ENCODE results near the gene GARIN5B.

Gene GARIN5B

DNA sequence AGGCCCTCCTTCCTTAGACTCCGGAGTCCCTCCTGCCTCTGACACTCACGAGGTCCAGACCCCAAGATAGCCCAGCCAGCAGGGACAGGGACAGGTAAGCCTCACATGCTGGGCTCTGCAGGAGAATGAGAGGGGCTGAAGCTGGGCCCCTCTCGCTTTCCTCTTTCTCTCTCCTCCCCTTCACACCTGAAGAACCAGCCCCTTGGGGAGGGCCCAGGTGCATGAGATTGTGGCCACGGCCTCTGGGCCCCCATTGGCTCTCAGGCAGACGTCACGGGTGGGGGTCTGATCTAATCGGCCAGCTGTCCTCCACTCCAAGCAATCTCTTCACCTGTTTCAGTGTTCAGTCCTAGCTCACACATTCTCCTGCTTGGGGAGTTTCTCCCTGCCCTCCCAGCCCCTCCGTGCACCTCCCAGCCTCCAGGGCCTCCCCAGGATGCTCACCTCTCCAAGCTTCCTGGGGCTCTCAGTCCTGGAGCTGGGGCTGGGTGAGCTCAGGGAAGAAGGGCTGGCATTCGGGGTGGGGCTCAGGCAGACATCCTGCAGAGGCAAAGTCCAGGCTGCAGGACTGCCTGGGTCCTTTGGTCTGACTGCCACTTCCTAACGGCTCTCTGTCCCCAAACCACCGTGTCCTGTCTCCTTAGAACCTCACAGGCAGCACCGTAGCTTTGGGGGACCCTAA lies 40.7 kb downstream of the GARIN5B start:
- DNase-seq (ENCODE audit: low spot score) = no peak

DNA sequence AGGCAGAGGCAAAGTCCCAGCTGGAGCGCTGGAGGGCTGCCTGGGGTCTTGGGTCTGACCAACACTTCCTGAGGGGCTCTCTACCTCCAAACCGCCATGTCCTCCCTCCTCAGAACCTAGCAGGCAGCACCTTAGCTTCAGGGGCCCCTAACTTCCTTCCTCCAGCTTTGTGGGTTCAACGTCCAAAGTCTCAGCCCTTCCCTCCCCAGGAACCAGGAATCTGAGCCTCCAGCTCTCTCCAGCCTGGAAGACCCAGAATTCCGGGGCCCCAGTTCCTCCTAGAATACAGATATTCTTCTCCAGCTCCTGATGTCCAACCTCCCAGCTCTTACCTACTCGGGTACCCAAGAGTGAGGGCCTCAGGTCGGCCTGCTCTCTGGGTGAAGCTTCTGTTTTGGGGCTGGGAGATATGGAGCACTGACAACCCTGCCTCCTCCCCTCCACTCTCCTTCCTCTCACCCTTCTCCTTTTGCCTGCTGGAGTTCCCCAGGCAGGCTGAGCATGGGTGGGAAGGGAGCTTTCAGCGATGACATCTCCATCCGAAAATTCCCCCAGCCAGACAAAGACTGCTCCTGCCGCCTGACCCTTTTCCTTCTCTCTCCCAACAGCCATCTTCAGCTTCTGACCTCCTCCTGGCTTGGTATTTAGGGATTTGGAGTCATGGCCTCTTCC lies 41.5 kb downstream of the GARIN5B start:
- DNase-seq (ENCODE audit: low spot score) = no peak

DNA sequence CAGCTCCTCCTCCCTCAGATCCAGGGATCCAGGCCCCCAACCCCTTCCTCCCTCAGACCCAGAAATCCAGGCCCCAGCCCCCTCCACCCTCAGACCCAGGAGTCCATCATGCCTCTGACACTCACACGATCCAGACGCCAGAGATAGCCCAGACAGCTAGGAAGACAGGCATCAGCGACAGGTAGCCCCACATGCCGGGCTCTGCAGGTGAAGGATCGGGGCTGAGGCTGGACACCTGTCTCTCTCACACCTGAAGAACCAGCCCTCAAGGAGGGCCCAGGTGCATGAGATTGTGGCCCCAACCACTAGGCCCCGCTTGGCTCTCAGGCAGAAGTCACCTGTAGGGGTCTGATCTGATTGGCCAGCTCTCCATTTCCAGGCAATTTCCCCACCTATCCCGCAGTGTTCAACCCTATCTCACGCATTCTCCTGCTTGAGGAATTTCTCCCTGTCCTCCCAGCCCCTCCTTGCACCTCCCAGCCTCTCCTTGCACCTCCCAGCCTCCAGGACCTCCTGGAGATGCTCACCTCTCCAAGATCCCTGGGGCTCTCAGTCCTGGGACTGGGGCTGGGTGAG lies 42.1 kb downstream of the GARIN5B start:
- no peak for DNase-seq (ENCODE audit: low spot score)

DNA sequence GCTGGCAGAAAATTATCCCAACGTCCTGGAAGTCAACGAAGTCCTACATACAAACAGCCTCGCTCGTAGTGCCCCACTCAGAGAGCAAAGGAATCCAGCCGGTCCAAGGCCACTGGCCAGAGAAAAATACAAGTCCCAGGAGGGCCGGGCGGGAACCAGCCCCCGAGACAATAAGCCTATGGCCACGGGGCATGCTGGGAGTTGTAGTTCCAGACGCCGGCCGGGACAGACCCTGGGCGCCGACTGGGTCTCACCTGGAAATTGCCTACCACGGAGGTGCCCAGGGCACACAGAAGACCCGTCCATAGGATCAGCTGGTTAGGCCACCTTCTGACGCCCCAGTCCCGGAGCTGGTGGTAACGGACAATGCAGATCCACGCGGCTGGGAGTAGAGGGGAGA lies 43.3 kb downstream of the GARIN5B start:
- no peak for DNase-seq (ENCODE audit: low spot score)

DNA sequence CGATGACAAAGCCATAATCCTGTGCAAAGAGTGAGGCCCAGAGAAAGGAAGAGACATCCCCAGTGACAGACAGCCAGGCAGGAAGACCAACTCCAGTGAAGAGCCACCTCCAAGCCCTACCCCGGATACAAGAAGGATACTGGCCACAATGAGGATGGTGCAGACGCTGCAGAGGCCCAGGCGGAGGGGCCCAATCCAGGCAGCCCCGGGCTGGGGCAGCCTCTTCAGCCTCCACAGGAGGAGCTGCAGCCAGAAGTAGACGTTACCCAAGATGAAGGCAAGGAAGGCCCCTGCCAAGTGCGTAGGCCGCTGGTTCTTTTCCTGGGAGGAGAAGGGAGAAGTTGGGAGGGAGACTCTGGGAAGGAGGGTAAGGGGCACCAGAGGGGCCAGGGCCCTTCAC lies 46.4 kb downstream of the GARIN5B start:
- DNase-seq (ENCODE audit: low spot score) = no peak

DNA sequence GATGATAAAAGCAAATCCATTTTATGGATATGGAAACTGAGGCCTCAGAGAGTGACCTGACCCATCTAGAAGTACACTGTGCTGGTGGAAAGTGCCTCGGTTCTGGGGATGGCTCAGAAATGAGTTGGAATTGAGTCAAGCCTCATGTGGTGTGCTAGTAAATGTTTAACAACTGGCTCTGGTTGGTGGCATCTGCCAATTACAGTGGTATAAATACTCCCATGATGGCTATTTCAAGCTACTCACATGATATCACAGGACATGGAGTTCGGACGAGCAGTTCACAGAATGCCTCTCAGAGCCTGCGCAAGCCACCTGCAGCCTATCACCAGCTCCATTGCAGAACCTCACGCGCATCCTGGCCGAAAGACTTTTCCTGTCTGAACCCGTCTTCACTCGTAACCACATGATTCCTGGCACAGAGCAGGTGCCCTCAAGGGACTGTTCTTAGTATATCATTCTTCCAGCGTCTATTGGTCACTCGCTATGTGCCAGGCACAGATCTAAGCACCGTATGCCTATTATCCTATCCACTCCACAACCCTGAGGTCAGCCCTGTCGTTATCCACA lies 47.0 kb downstream of the GARIN5B start:
- no peak for DNase-seq (ENCODE audit: low spot score)

DNA sequence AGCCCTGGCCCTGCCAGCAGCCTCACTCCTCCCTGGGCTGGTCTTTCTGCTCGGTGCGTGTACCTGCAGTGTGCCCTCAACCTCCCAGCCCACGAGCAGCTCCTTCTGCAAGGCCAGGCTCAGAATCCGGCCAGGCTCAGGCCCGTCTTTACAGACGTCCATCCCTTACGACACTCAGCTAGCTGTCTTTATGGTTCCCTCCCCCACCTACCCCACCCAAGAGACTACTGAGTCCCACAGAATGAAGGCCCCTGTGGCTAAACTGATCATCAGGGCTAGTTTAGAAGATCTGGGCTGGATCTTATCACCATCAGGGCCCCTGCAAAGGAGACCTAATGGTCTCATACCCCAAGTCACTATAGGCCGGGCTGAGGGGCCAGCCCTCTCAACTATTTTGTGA lies 48.7 kb downstream of the GARIN5B start:
- DNase-seq (ENCODE audit: low spot score) = no peak

DNA sequence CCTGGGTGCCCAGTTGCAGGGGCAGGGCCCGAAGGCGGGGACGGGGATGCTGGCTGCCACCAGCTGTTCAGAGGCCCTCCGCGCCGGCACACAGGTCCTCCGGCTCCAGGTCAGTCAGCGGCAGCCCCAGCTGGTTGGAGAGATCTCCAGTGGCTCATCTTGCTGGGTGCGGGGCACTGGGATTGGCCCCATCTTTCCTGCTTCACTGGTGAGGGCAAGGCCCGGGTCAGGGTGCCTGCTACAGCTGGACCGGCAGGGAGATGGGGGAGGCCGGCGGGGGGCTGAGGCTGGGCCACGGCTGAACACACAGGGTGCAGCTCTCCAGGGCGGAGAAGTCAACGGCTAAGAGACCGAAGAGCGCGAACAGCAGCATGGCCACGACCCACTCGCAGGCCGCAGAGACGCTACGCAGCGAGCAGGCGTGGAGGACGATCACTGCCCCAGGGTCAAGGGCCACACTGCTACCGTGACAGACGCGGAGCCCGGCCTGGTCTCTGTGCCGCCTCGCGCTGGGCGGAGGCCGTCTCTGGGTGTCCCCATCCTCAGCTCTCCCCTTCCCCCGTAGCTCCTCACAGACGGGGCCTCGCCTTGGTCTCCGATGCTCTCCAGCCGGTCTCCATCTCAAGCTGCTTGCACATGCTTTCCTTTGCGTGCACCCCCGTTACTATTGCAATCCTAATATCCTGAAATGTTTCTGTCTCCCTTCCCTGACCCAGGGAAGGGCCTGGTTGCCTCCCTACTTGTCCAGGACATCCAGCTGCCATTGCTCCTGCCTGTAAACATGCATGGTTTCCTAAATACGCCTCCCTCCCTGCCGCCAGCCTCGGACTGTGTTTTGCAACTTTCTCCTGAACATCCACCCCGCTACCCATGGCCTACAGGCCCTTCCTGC lies 50.2 kb downstream of the GARIN5B start:
- no peak for DNase-seq (ENCODE audit: low spot score)

DNA sequence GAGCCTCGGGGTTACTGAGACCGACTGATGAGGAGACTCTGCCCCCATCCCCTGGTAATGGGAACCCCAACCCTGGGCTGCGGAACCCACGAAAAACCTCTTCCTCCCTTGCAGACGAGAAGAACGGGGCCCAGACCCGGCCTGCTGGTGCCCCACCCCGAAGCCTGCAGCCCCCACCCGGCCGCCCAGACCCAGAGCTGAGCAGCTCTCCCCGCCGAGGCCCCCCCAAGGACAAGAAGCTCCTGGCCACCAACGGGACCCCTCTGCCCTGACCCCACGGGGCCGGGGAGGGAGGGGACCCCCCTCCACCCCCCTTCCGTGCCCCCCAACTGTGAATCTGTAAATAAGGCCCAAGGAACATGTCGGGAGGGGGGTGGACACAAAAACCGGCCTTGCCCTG lies 51.3 kb downstream of the GARIN5B start:
- no peak for DNase-seq (ENCODE audit: low spot score)

DNA sequence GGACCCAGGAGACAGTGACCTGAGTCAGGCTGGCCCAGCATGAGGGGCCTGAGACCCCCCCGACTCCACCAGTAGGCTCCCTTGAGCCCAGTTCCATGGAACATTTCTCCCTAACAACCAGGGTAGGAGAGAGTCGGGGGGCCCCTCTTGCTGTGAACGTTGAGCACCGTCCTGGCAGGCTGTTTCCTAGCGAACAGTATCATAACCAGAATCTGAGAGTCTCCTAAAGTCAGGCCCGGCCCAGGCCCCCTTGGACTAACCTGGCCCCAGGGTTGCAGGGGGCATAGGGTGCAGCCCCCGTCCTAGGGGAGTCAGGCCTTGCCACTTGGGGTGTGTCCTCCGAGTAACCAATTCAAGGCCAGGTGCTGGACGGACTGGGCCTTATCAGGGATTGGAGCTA lies 51.7 kb downstream of the GARIN5B start:
- no peak for DNase-seq (ENCODE audit: low spot score)

DNA sequence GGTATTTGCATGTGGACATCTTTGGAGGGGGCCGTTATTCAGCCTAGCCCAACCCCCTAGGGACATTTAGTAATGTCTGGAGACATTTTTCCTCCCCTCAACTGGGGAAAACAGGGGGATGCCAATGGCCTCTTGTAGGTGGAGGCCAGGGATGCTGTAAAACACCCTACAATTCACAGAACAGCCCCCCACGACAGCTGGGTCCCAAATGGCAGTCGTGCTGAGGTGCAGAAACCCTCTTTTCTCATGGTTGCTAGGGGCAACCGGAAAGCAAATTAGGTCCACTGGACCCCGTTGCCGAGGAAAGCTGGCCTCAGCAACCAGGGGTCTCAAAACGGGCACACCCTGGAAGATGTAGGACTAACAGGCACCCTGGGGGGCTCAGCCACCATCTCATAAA lies 52.6 kb downstream of the GARIN5B start:
- no peak for DNase-seq (ENCODE audit: low spot score)

DNA sequence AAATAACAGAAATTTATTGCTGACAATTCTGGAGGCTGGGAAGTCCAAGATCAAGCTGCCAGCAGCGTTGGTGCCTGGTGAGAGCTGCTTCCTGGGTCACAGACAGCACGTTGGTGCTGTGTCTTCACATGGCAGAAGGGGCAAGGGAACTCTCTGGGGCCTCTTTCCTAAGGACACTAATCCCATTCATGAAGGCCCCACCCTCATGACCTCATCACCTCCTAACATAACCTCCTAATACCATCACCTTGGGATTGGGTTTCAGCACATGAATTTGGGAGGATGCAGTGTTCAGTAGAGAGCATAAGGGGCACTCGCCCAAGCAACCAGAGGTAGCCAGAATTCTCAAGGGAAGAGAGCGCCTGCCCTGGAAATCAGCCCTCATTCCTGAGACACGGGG lies 53.6 kb downstream of the GARIN5B start:
- DNase-seq (ENCODE audit: low spot score) = no peak

DNA sequence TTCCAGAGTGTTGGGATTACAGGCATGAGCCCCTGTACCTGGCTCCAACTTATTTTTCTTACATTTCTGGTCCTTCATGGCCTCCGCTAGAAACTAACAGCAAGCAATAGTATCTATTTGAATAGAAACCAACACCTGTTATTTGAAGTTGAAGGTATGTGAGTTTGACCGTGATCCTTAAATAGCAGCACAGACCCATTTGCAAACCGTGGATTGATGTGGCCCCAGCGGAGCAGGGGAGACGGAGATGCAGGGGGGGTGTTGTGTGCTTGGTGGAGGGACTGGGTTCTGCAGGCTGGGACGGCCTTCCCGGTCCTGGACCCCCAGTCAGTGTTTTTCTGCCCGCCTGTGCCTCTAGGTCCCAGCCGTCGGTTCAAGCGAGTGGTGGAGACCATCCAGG lies 54.8 kb downstream of the GARIN5B start:
- no peak for DNase-seq (ENCODE audit: low spot score)

DNA sequence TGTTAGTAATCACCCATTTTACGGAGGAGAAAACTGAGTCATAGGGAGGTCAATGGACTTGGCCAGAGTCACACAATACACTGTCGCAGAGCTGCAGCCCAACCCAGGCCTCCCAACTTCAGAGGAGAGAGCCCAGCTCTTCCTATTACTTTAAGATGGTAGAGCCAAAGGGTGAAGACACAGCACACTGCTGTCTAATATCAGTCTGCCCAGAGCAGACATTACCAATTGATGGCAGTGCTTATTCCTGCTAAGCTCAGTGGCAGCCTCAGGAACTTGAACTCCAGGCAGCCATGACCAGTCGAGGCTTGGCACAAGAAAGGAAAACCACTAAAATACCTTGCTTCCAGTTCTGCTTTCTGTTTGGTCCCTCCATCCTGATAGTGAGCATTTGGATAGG lies 56.3 kb downstream of the GARIN5B start:
- DNase-seq (ENCODE audit: low spot score) = no peak

DNA sequence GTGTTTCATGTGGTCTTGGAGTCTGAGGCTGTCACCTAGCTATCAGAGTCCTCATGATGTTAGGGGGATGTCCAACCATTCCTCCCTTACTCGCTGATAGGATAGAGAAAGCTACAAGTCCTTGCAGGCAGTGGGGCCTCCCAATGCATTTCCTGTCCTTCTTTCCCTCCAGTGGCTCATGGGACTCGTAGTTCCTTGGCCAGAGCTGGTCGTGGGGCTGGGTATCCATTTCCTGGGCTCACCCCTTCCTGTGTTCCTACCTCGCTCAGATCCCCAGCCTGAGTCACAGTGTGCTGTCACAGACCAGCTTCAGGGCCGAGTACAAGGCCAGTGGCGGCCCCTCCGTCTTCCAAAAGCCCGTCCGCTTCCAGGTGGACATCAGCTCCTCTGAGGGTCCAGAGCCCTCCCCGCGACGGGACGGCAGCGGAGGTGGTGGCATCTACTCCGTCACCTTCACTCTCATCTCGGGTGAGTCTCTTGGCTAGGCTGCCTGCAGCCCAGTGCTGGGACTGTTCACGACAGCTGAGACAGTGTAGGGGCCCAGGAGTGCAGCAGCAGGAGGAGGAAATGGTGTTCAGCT lies 57.0 kb downstream of the GARIN5B start:
- DNase-seq (ENCODE audit: low spot score) = no peak

DNA sequence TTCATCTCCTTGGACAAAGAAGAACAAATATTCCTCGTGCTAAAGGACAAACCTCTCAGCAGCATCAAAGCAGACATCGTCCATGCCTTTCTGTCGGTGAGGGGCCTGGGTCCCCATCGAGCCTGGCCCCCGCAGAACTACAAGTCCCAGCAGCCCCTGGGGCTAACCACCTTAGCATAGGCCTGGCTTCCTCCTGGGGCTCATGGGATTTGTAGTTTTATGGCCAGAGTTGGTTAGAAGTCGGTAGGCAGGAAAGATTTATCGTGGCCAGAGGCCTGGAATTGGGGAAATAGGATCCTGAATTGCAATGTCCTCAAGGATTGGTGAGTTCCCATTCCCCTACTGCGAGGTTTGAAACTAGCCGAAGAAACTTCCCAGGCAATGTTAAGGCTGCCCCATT lies 57.6 kb downstream of the GARIN5B start:
- DNase-seq (ENCODE audit: low spot score) = peak; percentile 46

DNA sequence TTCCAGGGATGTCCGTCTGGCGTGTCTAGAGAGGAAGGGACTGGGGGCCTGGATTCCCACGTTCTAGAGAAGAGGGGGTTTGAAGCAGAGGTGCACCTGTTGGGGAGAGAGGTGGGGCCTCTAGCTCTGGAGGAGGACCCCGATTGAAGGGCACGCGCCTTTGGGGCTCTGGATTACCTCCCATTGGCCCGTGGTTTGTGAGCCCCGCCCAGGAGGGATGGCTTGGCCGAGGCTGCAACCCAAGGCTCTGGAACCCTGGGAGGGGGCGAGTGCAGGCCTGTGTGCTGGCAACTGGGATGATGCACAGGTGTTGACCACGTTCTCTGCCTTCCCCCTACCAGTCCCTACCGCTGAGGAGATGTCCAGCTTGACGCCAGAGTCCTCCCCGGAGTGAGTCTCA lies 58.1 kb downstream of the GARIN5B start:
- DNase-seq (ENCODE audit: low spot score) = no peak
